ENCODE data around the gene SCCPDH.

DNA sequence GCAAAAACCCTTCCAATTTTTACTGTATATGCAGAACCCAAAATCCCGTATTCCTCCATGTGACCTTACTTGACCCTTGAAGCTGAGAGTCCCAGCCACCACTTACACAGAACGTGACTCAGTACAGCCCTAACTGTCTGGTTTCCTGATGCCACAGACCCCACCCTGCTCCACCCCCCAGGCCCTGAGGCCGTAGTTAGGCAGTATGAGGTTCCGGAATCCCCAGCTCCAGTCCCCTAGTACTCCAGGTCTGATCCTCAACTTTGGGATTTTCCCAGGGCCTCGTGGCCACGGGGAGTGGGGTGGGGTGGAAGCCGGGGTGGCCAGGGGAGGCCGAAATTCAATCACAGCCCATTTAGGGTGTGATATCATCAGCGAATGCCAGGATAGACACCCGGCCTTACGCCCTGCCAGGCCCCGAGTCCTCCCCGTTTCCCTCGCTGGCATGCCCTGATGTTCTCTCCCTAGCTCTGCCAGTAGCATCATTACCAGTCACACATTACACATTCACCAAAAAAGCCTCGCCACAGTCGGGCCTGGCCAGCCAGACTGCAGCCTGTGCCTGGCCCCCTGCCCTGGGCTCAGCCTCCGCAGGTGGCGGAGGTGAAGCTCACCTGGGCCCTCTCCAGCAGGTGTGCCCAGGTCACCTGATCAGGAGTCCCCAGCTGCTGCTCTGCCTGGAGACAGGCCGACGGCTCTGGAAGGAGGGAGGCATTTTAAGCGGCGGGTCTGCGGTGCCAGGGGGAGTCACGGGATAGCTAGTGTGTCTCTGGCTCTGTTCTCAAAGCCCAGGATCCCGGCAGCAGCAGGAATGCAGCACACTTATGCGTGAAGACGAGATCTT is 70.8 kb downstream of the SCCPDH start:
- TF ChIP-seq CTCF (IDR thresholded peaks at IDR 0.05), result no peak
- TF ChIP-seq POLR2A (IDR thresholded peaks at IDR 0.05), result no peak
